Uterus (tissue), 2 donors: ENCODE results near the gene BATF3.

ENCODE experiments used
- CTCF ChIP-seq, 4 experiments: fragments of 200-600 bp in 2 of 4; fragments of 450-650 bp in 2 of 4; sonication (generic) in 2 of 4; IDR thresholded peaks; one replicate each; pipeline ENCODE4 v1.5.1; 2016 to 2019; ENCODE audit warnings: antibody characterized with exemption in 4 of 4, mild to moderate bottlenecking in 2 of 4, moderate library complexity in 1 of 4
- POLR2A ChIP-seq, 2 donors: fragments of 450-650 bp; IDR thresholded peaks; one replicate each; pipeline ENCODE4 v1.6.1; 2016; ENCODE audit warnings: antibody characterized with exemption in 2 of 2, mild to moderate bottlenecking in 1 of 2, moderate library complexity in 1 of 2

- TF ChIP-seq CTCF (IDR thresholded peaks at IDR 0.05) (no peak), POLR2A (IDR thresholded peaks at IDR 0.05) (no peak)
Observed at GRCh38 chr1:212737559-212737958, 37.9 kb upstream of the BATF3 start.
